Hematopoietic multipotent progenitor cell treated with erythropoietin and hydrocortisone succinate and interleukin-3 and kit ligand, for 15 days (in vitro differentiated cells): ENCODE results near the gene INO80D.
"Not testable (repeated sequence)": the region's sequence is repeated elsewhere in the genome, so short reads cannot be mapped to it uniquely, and the experiment has no call there.

Source experiments
- DNase-seq: peaks from one replicate; pipeline ENCODE4 v3.0.0-alpha.2; 2015; ENCODE audit warnings: low spot score

Gene INO80D

GRCh38 chr2:206085742-206086445 is at the start of gene INO80D:
INO80D (minus strand) TSS chr2:206086174; CDS start chr2:206063016, 23,158 bp downstream.
- DNase-seq: peak; percentile 84

- DNase-seq: no peak
These were observed 41.7 kb upstream of the INO80D start for GRCh38 chr2:206127656-206128055.

- DNase-seq: no peak
These were observed 39.9 kb upstream of the INO80D start for GRCh38 chr2:206125901-206126300.

GRCh38 chr2:206122569-206122968 is 36.6 kb upstream of the INO80D start:
- DNase-seq: not testable (repeated sequence)

- DNase-seq: no peak
These were observed 30.3 kb upstream of the INO80D start for GRCh38 chr2:206116278-206116677.

GRCh38 chr2:206115026-206115578 is 29.1 kb upstream of the INO80D start:
- no peak for DNase-seq

GRCh38 chr2:206112846-206113547 is 27.0 kb upstream of the INO80D start:
- DNase-seq: no peak

GRCh38 chr2:206112108-206112507 is 26.1 kb upstream of the INO80D start:
- DNase-seq: no peak

- no peak for DNase-seq
These were observed 22.7 kb upstream of the INO80D start for GRCh38 chr2:206108713-206109112.

- DNase-seq: no peak
These were observed 19.6 kb upstream of the INO80D start for GRCh38 chr2:206105541-206105940.

GRCh38 chr2:206105038-206105437 is 19.1 kb upstream of the INO80D start:
- DNase-seq: no peak

- DNase-seq: not testable (repeated sequence)
These were observed 12.9 kb upstream of the INO80D start for GRCh38 chr2:206098872-206099271.

GRCh38 chr2:206098471-206098870 is 12.5 kb upstream of the INO80D start:
- no peak for DNase-seq

- no peak for DNase-seq
These were observed 10.9 kb upstream of the INO80D start for GRCh38 chr2:206096876-206097275.

GRCh38 chr2:206095536-206096332 is 9.8 kb upstream of the INO80D start:
- DNase-seq: no peak

GRCh38 chr2:206092297-206092696 is 6.3 kb upstream of the INO80D start:
- no peak for DNase-seq

GRCh38 chr2:206088248-206088647 is 2.3 kb upstream of the INO80D start:
- no peak for DNase-seq

GRCh38 chr2:206086716-206087350 is 859 bp upstream of the INO80D start:
- DNase-seq: peak; percentile 43

- DNase-seq: peak; percentile 51
These were observed 868 bp downstream of the INO80D start for GRCh38 chr2:206084870-206085741.

GRCh38 chr2:206084439-206084869 is 1.5 kb downstream of the INO80D start:
- DNase-seq: peak; percentile 40
